Measurements from ENCODE around the gene RNF181.

- TF ChIP-seq CTCF (IDR thresholded peaks at IDR 0.05): no peak
- no peak for TF ChIP-seq POLR2A (IDR thresholded peaks at IDR 0.05)
Measured at GRCh38 chr2:85584354-85584856, 11.1 kb upstream of the RNF181 start, which contains the start of gene VAMP5.

Measured in testis (tissue), 2 donors.